H1 (cell line): ENCODE data around the gene PSME1. TPM values are rescaled to one million over a fixed set of nuclear protein-coding genes. Genes with fewer than 3 reads are reported as not detected.

Experiments used
- HDAC2 ChIP-seq, 2 experiments: fragments of 300-600 bp in 1 of 2; sonication (generic) in 1 of 2; IDR thresholded peaks; 2 replicates each; pipeline ENCODE4 v1.6.1; 2011 to 2012; ENCODE audit warnings: low read depth in 2 of 2, low read length in 2 of 2, mild to moderate bottlenecking in 2 of 2, moderate library complexity in 2 of 2, borderline replicate concordance in 1 of 2, inconsistent platforms in 1 of 2
- polyA plus RNA-seq, 7 experiments: library from polyadenylated mRNA; depleted of rRNA in 3 of 7; stranded (reverse) in 5 of 7; unstranded in 2 of 7; fragments of >200 nt in 5 of 7; fragments of 200-250 nt in 2 of 7; gene quantifications; 1 replicate in 5 of 7; 2 replicates in 1 of 7; 4 replicates in 1 of 7; pipeline versions ENCODE4 v1.2.1 to v1.2.3, GENCODE V29; 2011 to 2013; ENCODE audit warnings: missing spikeins in 2 of 7, mixed read lengths in 2 of 7
- total RNA-seq: library from RNA; stranded (reverse); fragmentation: NEBNext Ultra II Directional; extraction: Animal tissue kit (Norgen Biotek cat#: 25700); gene quantifications from 2 replicates; pipeline ENCODE4 v1.2.1, GENCODE V29; 2021

The PSME1 gene
- total and polyA plus RNA-seq, 2 of the 8 experiments (the other 6 are each of a cell fraction or from before 2014, with no cell fraction given), result 74.9 to 85.9 TPM

DNA sequence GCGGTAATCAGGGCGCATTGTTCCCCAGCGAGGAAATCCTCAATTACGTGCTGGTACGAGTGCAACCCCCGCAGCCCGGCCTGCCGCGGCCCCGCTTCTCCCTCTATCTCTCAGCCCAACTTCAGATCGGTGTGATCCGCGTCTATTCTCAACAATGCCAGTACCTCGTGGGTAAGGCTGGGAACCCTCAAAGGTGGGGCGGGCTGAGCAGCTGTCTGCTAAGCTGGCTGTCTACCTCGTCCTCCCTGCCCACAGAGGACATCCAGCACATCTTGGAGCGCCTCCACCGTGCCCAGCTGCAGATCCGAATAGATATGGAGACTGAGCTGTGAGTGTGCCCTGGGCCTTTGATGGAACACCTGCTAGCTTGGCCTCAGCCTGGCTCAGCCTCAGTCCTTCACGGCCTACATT is 36.9 kb downstream of the PSME1 start (continued):
- no peak for TF ChIP-seq HDAC2 (IDR thresholded peaks at IDR 0.05; ENCODE audit: borderline replicate concordance in 1 of 2, low read depth in 2 of 2, low read length in 2 of 2)
